Activated naive CD4-positive, alpha-beta T cell treated with anti-CD3 and anti-CD28 coated beads for 36 hours (primary cell): Measurements from ENCODE around the gene KDM2A. TPM values are rescaled to one million over a fixed set of nuclear protein-coding genes. Genes with fewer than 3 reads are reported as not detected.

Experiments
- CTCF ChIA-PET: fragments of 350-600 bp; sonication (Branson Sonifier 250); formaldehyde crosslinking; loops from one replicate; lab custom pipeline; 2021; ENCODE audit warnings: antibody characterized with exemption; lab: Charles Lee
- DNase-seq: peaks from one replicate; pipeline ENCODE4 v3.0.0-alpha.2; 2020
- H3K27ac Mint-ChIP-seq: one replicate; pipeline ENCODE4 v1.8.0; 2021; ENCODE audit warnings: mild to moderate bottlenecking, mixed read lengths
- H3K27me3 Mint-ChIP-seq: one replicate; pipeline ENCODE4 v1.8.0; 2021; ENCODE audit warnings: low read depth, mixed read lengths
- H3K36me3 Mint-ChIP-seq: one replicate; pipeline ENCODE4 v1.8.0; 2021; ENCODE audit warnings: low read depth, mixed read lengths
- H3K4me1 Mint-ChIP-seq: one replicate; pipeline ENCODE4 v1.8.0; 2021; ENCODE audit warnings: low read depth, mixed read lengths
- H3K4me3 Mint-ChIP-seq: one replicate; pipeline ENCODE4 v1.8.0; 2021; ENCODE audit warnings: mild to moderate bottlenecking, moderate library complexity, mixed read lengths
- H3K9me3 Mint-ChIP-seq: one replicate; pipeline ENCODE4 v1.8.0; 2021; ENCODE audit warnings: mixed read lengths
- intact Hi-C: fragments of 100-400 bp; cut with micrococcal nuclease; formaldehyde crosslinking; loops from one replicate; pipeline ENCODE4 v1.15.1; 2023
- total RNA-seq, 2 experiments: library from RNA; stranded (reverse); gene quantifications; one replicate each; pipeline ENCODE4 v1.2.3, GENCODE V29; 2021

The KDM2A gene
- total RNA-seq, 2 experiments from 2014 or later: 57.7 to 58.8 TPM

GRCh38 chr11:67095214-67095507 lies 23.9 kb upstream of the KDM2A start:
- H3K27me3 Mint-ChIP-seq: no peaks in the 10 kb centered on the region
- peaks cover 6% of the 10 kb centered on the region for H3K4me1 Mint-ChIP-seq
- no peak overlapping the region for H3K27ac Mint-ChIP-seq
- CTCF ChIA-PET: interaction anchor here (0.6 to 2.1 kb wide), 4 partner anchors 13 to 109 kb away, joined by 3 to 9 read pairs (median 4); no protein-coding TSS in a partner anchor
- no peak overlapping the region for H3K4me3 Mint-ChIP-seq
- intact Hi-C loops: no loop called here
- no peaks in the 10 kb centered on the region for H3K36me3 Mint-ChIP-seq
- no peaks in the 10 kb centered on the region for H3K9me3 Mint-ChIP-seq
- DNase-seq: no peak

GRCh38 chr11:67098799-67099429 lies 20.1 kb upstream of the KDM2A start:
- intact Hi-C loops: no loop called here
- Mint-ChIP-seq H3K27me3 (no peaks in the 10 kb centered on the region), H3K4me3 (no peak overlapping the region), H3K36me3 (no peaks in the 10 kb centered on the region), H3K4me1 (peaks cover 19% of the 10 kb centered on the region), H3K9me3 (no peaks in the 10 kb centered on the region), H3K27ac (no peak overlapping the region)
- CTCF ChIA-PET: interaction anchor here (0.8 to 0.9 kb wide), 2 partner anchors 9 to 18 kb away, joined by 4 to 5 read pairs; no protein-coding TSS in a partner anchor
- no peak for DNase-seq

- CTCF ChIA-PET: no interaction called here
- peak overlapping the region; percentile 76 for H3K27ac Mint-ChIP-seq
- no peaks in the 10 kb centered on the region for H3K9me3 Mint-ChIP-seq
- H3K36me3 Mint-ChIP-seq: no peaks in the 10 kb centered on the region
- no peak for DNase-seq
- H3K4me1 Mint-ChIP-seq: peaks cover 29% of the 10 kb centered on the region
- no peak overlapping the region for H3K4me3 Mint-ChIP-seq
- H3K27me3 Mint-ChIP-seq: no peaks in the 10 kb centered on the region
- intact Hi-C loops: no loop called here
Observed at GRCh38 chr11:67099831-67100324, 19.2 kb upstream of the KDM2A start.

GRCh38 chr11:67102664-67103063 lies 16.4 kb upstream of the KDM2A start:
- Mint-ChIP-seq H3K4me1 (peaks cover 32% of the 10 kb centered on the region), H3K4me3 (no peak overlapping the region), H3K36me3 (no peaks in the 10 kb centered on the region), H3K9me3 (no peaks in the 10 kb centered on the region), H3K27ac (no peak overlapping the region), H3K27me3 (no peaks in the 10 kb centered on the region)
- CTCF ChIA-PET: interaction anchor here (0.6 to 2.0 kb wide), 4 partner anchors 14 to 67 kb away, joined by 3 to 6 read pairs (median 3); no protein-coding TSS in a partner anchor
- no peak for DNase-seq
- intact Hi-C loops: no loop called here

GRCh38 chr11:67105964-67106363 lies 13.1 kb upstream of the KDM2A start:
- intact Hi-C loops: no loop called here
- no peak for DNase-seq
- Mint-ChIP-seq H3K4me3 (no peak overlapping the region), H3K36me3 (no peaks in the 10 kb centered on the region), H3K27me3 (no peaks in the 10 kb centered on the region), H3K4me1 (peaks cover 22% of the 10 kb centered on the region), H3K9me3 (no peaks in the 10 kb centered on the region), H3K27ac (no peak overlapping the region)
- CTCF ChIA-PET: interaction anchor here (0.9 to 1.3 kb wide), 2 partner anchors 34 to 63 kb away, joined by 3 to 7 read pairs; no protein-coding TSS in a partner anchor

- CTCF ChIA-PET: interaction anchor here (0.6 to 1.1 kb wide), 3 partner anchors 10 to 57 kb away, joined by 3 to 4 read pairs (median 4); no protein-coding TSS in a partner anchor
Observed at GRCh38 chr11:67111261-67111660, 7.8 kb upstream of the KDM2A start.

GRCh38 chr11:67113231-67113721 lies 5.8 kb upstream of the KDM2A start:
- Mint-ChIP-seq H3K27ac (no peak overlapping the region), H3K9me3 (no peaks in the 10 kb centered on the region), H3K36me3 (no peaks in the 10 kb centered on the region), H3K4me1 (peaks cover 27% of the 10 kb centered on the region), H3K4me3 (no peak overlapping the region), H3K27me3 (no peaks in the 10 kb centered on the region)
- peak; percentile 34 for DNase-seq
- intact Hi-C loops: loop anchor here (10.0 kb wide), 1 partner anchor 392 kb away; the partner anchor contains the start of genes CDK2AP2 and PITPNM1
- CTCF ChIA-PET: interaction anchor here (0.5 to 0.7 kb wide), 2 partner anchors 30 to 59 kb away, joined by 3 to 6 read pairs; no protein-coding TSS in a partner anchor

More at GRCh38 chr11:67111261-67111660, 7.8 kb upstream of the KDM2A start:
- intact Hi-C loops: loop anchor here (10.0 kb wide), 1 partner anchor 394 kb away; the partner anchor contains the start of genes CDK2AP2 and PITPNM1
- Mint-ChIP-seq H3K4me1 (peaks cover 19% of the 10 kb centered on the region), H3K27ac (no peak overlapping the region), H3K27me3 (no peaks in the 10 kb centered on the region), H3K36me3 (no peaks in the 10 kb centered on the region), H3K4me3 (no peak overlapping the region), H3K9me3 (no peaks in the 10 kb centered on the region)
- DNase-seq: no peak

GRCh38 chr11:67114275-67114896 lies 4.7 kb upstream of the KDM2A start:
- Mint-ChIP-seq H3K27ac (no peak overlapping the region), H3K36me3 (no peaks in the 10 kb centered on the region), H3K4me3 (no peak overlapping the region), H3K9me3 (no peaks in the 10 kb centered on the region), H3K27me3 (no peaks in the 10 kb centered on the region), H3K4me1 (peaks cover 27% of the 10 kb centered on the region)
- DNase-seq: no peak
- CTCF ChIA-PET: no interaction called here
- intact Hi-C loops: loop anchor here (10.0 kb wide), 1 partner anchor 390 kb away; the partner anchor contains the start of genes CDK2AP2 and PITPNM1

GRCh38 chr11:67116758-67117105 lies 2.3 kb upstream of the KDM2A start:
- no peak overlapping the region for H3K4me3 Mint-ChIP-seq
- no peak for DNase-seq
- H3K4me1 Mint-ChIP-seq: peaks cover 35% of the 10 kb centered on the region
- peaks cover 10% of the 10 kb centered on the region for H3K36me3 Mint-ChIP-seq
- H3K9me3 Mint-ChIP-seq: no peaks in the 10 kb centered on the region
- intact Hi-C loops: loop anchor here (5.0 to 10.0 kb wide), 2 partner anchors 146 to 388 kb away; partner anchors contain the start of genes CDK2AP2 and PITPNM1
- no peak overlapping the region for H3K27ac Mint-ChIP-seq
- H3K27me3 Mint-ChIP-seq: no peaks in the 10 kb centered on the region
- CTCF ChIA-PET: interaction anchor here (1.2 to 1.7 kb wide), 2 partner anchors 14 to 36 kb away, joined by 3 to 9 read pairs; no protein-coding TSS in a partner anchor

GRCh38 chr11:67117176-67117575 lies 1.9 kb upstream of the KDM2A start:
- Mint-ChIP-seq H3K27ac (peak overlapping the region; percentile 78), H3K9me3 (no peaks in the 10 kb centered on the region), H3K4me1 (peaks cover 39% of the 10 kb centered on the region), H3K27me3 (no peaks in the 10 kb centered on the region), H3K4me3 (peak overlapping the region; percentile 75), H3K36me3 (peaks cover 10% of the 10 kb centered on the region)
- intact Hi-C loops: loop anchor here (5.0 to 10.0 kb wide), 2 partner anchors 145 to 388 kb away; partner anchors contain the start of genes CDK2AP2 and PITPNM1
- DNase-seq: no peak
- CTCF ChIA-PET: interaction anchor here (1.2 to 1.7 kb wide), 3 partner anchors 15 to 50 kb away, joined by 3 to 9 read pairs (median 3); no protein-coding TSS in a partner anchor

- H3K9me3 Mint-ChIP-seq: no peaks in the 10 kb centered on the region
- peak overlapping the region; percentile 78 for H3K27ac Mint-ChIP-seq
- peaks cover 10% of the 10 kb centered on the region for H3K36me3 Mint-ChIP-seq
- intact Hi-C loops: loop anchor here (2.0 to 10.0 kb wide), 5 partner anchors 35 to 387 kb away; partner anchors contain the start of genes CDK2AP2, PC and PITPNM1
- CTCF ChIA-PET: interaction anchor here (1.3 to 1.7 kb wide), 2 partner anchors 37 to 50 kb away, joined by 3 to 9 read pairs; no protein-coding TSS in a partner anchor
- H3K27me3 Mint-ChIP-seq: no peaks in the 10 kb centered on the region
- DNase-seq: peak; percentile 70
- H3K4me1 Mint-ChIP-seq: peaks cover 41% of the 10 kb centered on the region
- peak overlapping the region; percentile 75 for H3K4me3 Mint-ChIP-seq
Observed at GRCh38 chr11:67117672-67118180, 1.3 kb upstream of the KDM2A start.
